Omental fat pad (tissue), 4 donors: ENCODE results near the gene ANGPTL2. TPM values are rescaled to one million over a fixed set of nuclear protein-coding genes. Genes with fewer than 3 reads are reported as not detected.

ENCODE experiments used
- ATAC-seq: fragments of 150-250 bp; one replicate; pipeline ENCODE4 v1.9.1; 2016; ENCODE audit warnings: mild to moderate bottlenecking, moderate library complexity; ENCODE audit not compliant: low FRiP score
- DNase-seq: peaks from one replicate; pipeline ENCODE4 v3.0.0-alpha.2; 2019; ENCODE audit warnings: low spot score
- total RNA-seq, 4 donors: library from RNA; depleted of rRNA; stranded (reverse); fragments of >200 nt; gene quantifications; one replicate each; pipeline ENCODE4 v1.1.0, GENCODE V29; 2016
- TF ChIP-seq, protein P1 (sequence below), 3 donors: fragments of 450-650 bp; IDR thresholded peaks; one replicate each; pipeline ENCODE4 v1.5.1; 2016 to 2017; ENCODE audit warnings: antibody characterized with exemption in 3 of 3, mild to moderate bottlenecking in 3 of 3, moderate library complexity in 2 of 3

The ANGPTL2 gene
- total RNA-seq, 4 donors from 2014 or later, result 68.3 to 177 (median 112) TPM

DNA sequence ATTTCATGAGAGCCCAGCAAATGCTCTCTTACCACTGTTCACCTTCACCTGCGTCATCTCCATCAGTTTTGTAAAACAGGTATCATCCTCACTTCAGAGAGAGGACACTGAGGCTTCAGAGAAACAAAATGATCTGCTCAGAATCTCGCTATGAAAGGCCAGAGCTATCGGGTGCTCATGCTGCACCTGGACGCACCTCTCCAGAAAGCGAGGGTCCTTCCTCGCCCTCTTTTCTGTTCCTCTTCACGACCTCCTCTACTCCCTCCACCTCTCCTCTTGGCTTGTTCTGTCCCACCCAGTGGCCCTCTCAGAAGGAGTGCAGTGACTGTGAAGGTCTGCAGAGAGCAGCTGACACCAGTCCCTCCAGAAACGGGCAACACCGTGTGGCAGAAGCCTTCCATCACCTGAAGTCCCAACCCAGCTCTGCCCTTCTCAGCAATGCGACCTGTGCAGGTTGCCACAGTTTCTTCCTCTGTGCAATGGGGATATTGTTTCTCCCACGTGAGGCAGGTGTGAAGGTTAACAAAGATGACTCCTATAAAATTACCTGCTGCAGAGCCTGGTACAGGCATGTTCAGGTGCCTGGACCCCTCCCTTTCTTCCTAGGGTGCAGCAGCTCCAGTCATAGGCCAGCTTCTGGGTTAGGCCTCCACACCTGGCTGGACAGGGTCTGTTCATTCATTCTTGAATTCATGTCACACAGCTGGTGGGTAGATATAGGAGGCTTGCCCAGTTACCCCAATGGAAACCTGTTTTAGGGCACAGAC, 45.3 kb upstream of the ANGPTL2 start:
- DNase-seq (no peak), ATAC-seq (no peak)
- TF ChIP-seq, protein P1, sequence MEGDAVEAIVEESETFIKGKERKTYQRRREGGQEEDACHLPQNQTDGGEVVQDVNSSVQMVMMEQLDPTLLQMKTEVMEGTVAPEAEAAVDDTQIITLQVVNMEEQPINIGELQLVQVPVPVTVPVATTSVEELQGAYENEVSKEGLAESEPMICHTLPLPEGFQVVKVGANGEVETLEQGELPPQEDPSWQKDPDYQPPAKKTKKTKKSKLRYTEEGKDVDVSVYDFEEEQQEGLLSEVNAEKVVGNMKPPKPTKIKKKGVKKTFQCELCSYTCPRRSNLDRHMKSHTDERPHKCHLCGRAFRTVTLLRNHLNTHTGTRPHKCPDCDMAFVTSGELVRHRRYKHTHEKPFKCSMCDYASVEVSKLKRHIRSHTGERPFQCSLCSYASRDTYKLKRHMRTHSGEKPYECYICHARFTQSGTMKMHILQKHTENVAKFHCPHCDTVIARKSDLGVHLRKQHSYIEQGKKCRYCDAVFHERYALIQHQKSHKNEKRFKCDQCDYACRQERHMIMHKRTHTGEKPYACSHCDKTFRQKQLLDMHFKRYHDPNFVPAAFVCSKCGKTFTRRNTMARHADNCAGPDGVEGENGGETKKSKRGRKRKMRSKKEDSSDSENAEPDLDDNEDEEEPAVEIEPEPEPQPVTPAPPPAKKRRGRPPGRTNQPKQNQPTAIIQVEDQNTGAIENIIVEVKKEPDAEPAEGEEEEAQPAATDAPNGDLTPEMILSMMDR (IDR thresholded peaks at IDR 0.05), result no peak

DNA sequence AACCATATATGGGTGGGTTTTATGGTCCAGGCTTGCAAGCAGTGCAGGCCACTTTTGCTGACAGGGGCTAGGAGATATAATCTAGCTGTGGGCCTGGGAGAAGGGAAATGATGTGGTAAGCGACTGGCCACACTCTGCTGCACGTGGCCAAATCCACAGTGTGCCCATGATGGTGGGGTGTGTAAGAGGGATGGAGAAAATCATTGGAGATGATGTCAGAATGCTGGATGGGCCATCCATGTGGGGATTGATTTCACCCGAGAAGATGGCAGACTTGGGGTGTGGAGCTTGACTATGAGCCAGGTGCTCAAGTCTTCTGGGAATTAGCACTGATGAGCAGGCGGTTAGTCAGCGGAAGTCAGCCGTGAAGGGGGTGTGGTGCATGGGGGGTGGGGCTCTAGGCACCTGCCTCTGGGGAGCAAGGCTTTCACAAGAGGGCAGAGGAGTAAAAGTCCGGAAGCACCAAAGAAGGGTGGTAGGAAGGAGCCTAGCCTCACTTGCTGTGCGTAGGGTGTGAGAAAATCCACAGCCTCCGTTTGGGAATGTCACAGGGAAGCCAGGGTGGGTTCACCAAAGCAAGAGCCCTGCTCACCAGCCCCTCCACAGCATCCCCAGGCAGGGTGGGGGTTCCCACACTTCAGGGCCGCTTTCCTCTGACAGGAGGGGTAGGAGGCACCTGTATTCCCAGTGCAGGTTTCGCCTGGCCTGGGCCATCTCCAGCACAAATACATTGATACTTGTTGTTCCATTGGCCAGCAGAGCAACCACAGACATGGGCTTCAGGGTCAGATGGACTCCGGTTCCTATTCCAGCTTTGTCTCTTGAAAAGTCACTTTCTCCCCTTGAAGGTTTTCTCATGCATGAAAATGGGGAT, 44.5 kb upstream of the ANGPTL2 start:
- ATAC-seq (no peak), DNase-seq (no peak)
- TF ChIP-seq, protein P1 (IDR thresholded peaks at IDR 0.05), result no peak

DNA sequence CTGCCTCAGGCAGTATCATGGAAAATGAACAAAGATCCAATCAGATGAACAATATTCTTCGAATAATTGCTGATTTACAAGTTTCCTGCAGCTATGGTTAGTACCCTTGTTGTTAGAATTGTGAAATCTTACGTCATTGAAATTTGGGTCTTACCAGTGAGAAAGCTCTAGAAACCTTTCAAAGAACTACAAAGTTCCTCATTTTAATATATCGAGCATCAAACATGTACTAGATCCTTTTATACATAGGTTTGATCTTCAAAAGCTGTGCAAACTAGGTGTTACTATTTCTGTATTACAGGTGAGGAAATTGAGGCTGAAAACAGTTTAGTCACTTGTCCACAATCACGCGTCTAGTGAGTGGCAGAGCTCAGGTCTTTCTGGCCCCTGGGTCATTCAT, 43.7 kb upstream of the ANGPTL2 start:
- no peak for DNase-seq
- TF ChIP-seq, protein P1 (IDR thresholded peaks at IDR 0.05), result no peak
- no peak for ATAC-seq

DNA sequence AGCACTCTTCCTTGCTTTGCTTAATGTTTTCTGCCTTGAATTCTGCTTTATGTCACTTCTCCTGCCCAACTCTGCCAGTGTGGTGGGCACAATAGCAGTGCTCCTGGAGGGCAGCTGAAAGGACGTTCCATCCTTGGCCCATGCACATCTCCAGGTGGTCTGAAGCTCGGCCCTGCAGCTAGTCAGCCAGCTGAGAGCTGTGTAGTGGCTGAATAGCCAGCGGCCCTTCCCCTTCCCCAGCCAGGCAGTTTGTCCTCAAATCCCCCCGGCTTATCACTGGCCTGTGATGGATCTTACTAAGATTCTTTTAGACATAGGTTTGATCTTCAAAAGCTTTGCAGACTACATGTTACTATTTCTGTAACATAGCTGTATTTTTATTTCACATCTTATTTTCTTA, 42.7 kb upstream of the ANGPTL2 start:
- ATAC-seq (no peak), DNase-seq (no peak)
- TF ChIP-seq, protein P1 (IDR thresholded peaks at IDR 0.05), result no peak

DNA sequence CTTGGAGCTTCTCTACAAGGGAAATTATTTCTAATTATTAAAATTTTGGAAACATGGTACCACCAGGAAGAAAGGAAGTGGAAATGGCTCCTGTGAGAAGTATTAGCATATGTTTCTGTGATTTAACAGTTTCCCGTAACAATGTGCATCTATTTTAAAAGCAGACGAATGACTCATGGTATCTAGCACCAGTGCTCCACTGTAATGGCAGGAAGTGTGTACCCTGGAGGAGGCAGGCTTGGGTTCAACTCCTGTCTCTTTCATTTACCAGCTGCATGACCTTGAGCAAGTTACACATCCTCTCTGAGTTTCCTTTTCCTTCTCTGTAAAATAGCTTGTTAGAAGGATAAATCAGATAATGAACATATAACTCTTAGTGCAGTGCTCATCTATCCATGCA, 41.0 kb upstream of the ANGPTL2 start:
- TF ChIP-seq, protein P1 (IDR thresholded peaks at IDR 0.05), result no peak
- ATAC-seq (no peak), DNase-seq (no peak)

DNA sequence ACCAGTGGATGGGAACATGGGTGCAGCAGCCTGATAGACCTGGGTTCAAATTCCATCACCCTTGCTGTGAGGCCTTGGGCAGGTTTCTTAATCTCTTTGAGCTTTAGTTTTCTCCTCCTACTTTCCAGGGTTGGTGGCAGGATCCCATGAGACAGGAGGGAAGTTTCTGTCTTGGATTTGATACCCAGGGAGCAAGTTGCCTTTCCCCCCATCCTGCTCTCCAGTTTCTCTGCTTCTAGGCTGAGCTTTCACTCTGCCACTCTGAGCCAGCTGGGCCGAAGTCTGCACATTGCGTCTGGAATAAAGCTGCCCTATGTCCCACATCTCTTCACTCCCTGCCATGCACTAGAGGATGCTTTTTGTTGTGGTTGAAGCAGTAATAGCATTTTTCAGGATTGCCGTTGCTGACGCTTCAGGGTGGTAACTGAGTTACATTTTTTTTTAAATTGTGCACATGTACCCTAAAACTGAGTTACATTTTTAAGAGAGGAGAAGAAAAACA, 40.5 kb upstream of the ANGPTL2 start:
- DNase-seq (no peak), ATAC-seq (no peak)
- TF ChIP-seq, protein P1 (IDR thresholded peaks at IDR 0.05), result no peak
